Daoy (cell line): ENCODE measurements around the gene SORL1. TPM values are rescaled to one million over a fixed set of nuclear protein-coding genes. Genes with fewer than 3 reads are reported as not detected.

Source experiments
- DNase-seq: peaks from one replicate; pipeline ENCODE4 v3.0.0-alpha.2; 2015; ENCODE audit warnings: low read depth
- total RNA-seq: library from RNA; depleted of rRNA; stranded (reverse); fragments of >200 nt; shearing (Covaris generic); gene quantifications from 2 replicates; pipeline ENCODE4 v1.2.3, GENCODE V29; 2014; rRNA removed

SORL1 gene
- total RNA-seq, 1 experiment from 2014 or later, result 1.6 TPM

- DNase-seq, result no peak
Measured at GRCh38 chr11:121656328-121657090, 204.4 kb downstream of the SORL1 start.

GRCh38 chr11:121657146-121657545 lies 205.0 kb downstream of the SORL1 start:
- no peak for DNase-seq

GRCh38 chr11:121659811-121660210 lies 207.7 kb downstream of the SORL1 start:
- DNase-seq, result no peak

- no peak for DNase-seq
Measured at GRCh38 chr11:121661880-121662486, 209.9 kb downstream of the SORL1 start.

GRCh38 chr11:121664144-121664543 lies 212.0 kb downstream of the SORL1 start:
- no peak for DNase-seq

GRCh38 chr11:121665206-121665838 lies 213.2 kb downstream of the SORL1 start:
- DNase-seq, result no peak

- no peak for DNase-seq
Measured at GRCh38 chr11:121667836-121668235, 215.7 kb downstream of the SORL1 start.

- no peak for DNase-seq
Measured at GRCh38 chr11:121669422-121669821, 217.3 kb downstream of the SORL1 start.

GRCh38 chr11:121670266-121670665 lies 218.2 kb downstream of the SORL1 start:
- no peak for DNase-seq

GRCh38 chr11:121670805-121671282 lies 218.7 kb downstream of the SORL1 start:
- no peak for DNase-seq

GRCh38 chr11:121671283-121672168 lies 219.4 kb downstream of the SORL1 start:
- DNase-seq, result no peak

- DNase-seq, result no peak
Measured at GRCh38 chr11:121672630-121673487, 220.7 kb downstream of the SORL1 start.

- no peak for DNase-seq
Measured at GRCh38 chr11:121681550-121682268, 229.6 kb downstream of the SORL1 start.

Other genes starting within 250 kb of the SORL1 start
- gene SC5D, start 159.5 kb upstream of the SORL1 start, total RNA-seq, result 26.5 and 39.3 TPM in 2 replicates